Neutrophil (primary cell): ENCODE measurements around the gene GALNT9.

ENCODE experiments used
- H3K27ac ChIP-seq: fragments of 200-600 bp; sonication (generic); 2 replicates; pipeline ENCODE4 v1.5.1; 2016; ENCODE audit warnings: mild to moderate bottlenecking, moderate library complexity
- H3K27me3 ChIP-seq: fragments of 200-600 bp; sonication (generic); 2 replicates; pipeline ENCODE4 v1.6.0; 2016; ENCODE audit warnings: mild to moderate bottlenecking
- H3K36me3 ChIP-seq: fragments of 200-600 bp; sonication (generic); 2 replicates; pipeline ENCODE4 v1.5.1; 2017
- H3K4me1 ChIP-seq, 2 experiments: fragments of 200-600 bp in 1 of 2; sonication (generic) in 1 of 2; 1 replicate in 1 of 2; 2 replicates in 1 of 2; pipeline versions ENCODE4 v1.5.1 to v1.6.1; 2013 to 2016; ENCODE audit warnings: low read depth in 1 of 2, low read length in 1 of 2, mild to moderate bottlenecking in 1 of 2, moderate library complexity in 1 of 2; ENCODE audit not compliant: control insufficient read depth in 1 of 2, insufficient read depth in 1 of 2
- H3K4me3 ChIP-seq, 2 experiments: fragments of 200-600 bp in 1 of 2; sonication (generic) in 1 of 2; 1 replicate in 1 of 2; 2 replicates in 1 of 2; pipeline ENCODE4 v1.5.1; 2013 to 2016; ENCODE audit warnings: low read depth in 1 of 2, low read length in 1 of 2, mild to moderate bottlenecking in 1 of 2, moderate library complexity in 1 of 2
- H3K9me3 ChIP-seq: fragments of 200-600 bp; sonication (generic); 2 replicates; pipeline ENCODE4 v1.5.1; 2016
- CTCF ChIP-seq: fragments of 200-600 bp; sonication (generic); IDR thresholded peaks from 2 replicates; pipeline ENCODE4 v1.5.1; 2016; ENCODE audit warnings: antibody characterized with exemption

The GALNT9 gene

DNA sequence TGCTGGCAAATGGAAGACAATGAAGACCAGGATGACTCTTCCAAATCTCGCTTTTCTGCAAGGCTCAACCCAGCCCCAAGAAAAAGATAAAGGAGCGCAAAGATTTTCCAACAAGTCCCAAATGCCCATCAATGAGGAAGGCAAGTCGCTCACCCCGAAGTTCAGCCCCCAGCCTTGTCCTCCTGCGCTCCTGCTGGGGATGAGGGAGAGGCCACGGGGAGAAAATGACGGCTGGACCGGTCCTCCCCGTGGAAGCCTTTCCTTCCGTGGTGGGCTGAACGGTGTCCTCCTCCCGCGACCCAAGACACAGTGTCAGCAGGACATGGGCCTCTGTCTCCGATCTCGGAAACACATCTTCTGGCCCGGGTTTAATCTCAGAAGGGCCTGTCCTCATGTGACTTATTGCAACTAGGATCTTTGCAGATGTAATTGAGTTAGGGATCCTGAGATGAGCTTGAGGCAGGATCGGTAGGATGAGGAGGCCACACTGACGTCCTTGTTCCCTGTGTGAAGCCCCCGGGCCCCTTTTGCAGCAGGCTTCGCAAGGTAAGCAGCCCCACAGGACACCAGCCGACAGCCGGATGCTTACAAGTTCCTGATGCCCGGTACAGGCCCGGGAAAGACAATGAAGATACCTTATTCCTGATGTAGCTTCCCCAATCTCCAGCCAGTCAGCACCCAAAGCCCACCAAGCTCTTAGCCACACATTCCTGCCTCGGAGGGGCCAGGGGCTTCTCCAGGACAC is 64.2 kb downstream of the GALNT9 start:
- no peaks in the 10 kb centered on the region for H3K27me3 ChIP-seq
- TF ChIP-seq CTCF: no peak

GRCh38 chr12:132264086-132265010 is 65.0 kb downstream of the GALNT9 start:
- no peaks in the 10 kb centered on the region for H3K9me3 ChIP-seq
- H3K4me1 ChIP-seq: no peaks in the 10 kb centered on the region
- TF ChIP-seq CTCF: no peak
- no peaks in the 10 kb centered on the region for H3K36me3 ChIP-seq
- H3K27me3 ChIP-seq: no peaks in the 10 kb centered on the region
- H3K27ac ChIP-seq: no peak overlapping the region
- H3K4me3 ChIP-seq: no peak overlapping the region

More for the DNA sequence above, 64.2 kb downstream of the GALNT9 start:
- Histone ChIP-seq H3K27ac (no peak overlapping the region), H3K4me3 (no peak overlapping the region), H3K9me3 (no peaks in the 10 kb centered on the region), H3K36me3 (no peaks in the 10 kb centered on the region), H3K4me1 (no peaks in the 10 kb centered on the region)

GRCh38 chr12:132263451-132264049 is 65.8 kb downstream of the GALNT9 start:
- H3K27ac ChIP-seq: no peak overlapping the region
- no peaks in the 10 kb centered on the region for H3K9me3 ChIP-seq
- no peaks in the 10 kb centered on the region for H3K4me1 ChIP-seq
- no peaks in the 10 kb centered on the region for H3K27me3 ChIP-seq
- H3K4me3 ChIP-seq: no peak overlapping the region
- no peak for TF ChIP-seq CTCF
- H3K36me3 ChIP-seq: no peaks in the 10 kb centered on the region

- no peak overlapping the region for H3K27ac ChIP-seq
- no peaks in the 10 kb centered on the region for H3K4me1 ChIP-seq
- no peak overlapping the region for H3K4me3 ChIP-seq
- TF ChIP-seq CTCF: no peak
- H3K27me3 ChIP-seq: no peaks in the 10 kb centered on the region
- H3K9me3 ChIP-seq: no peaks in the 10 kb centered on the region
- no peaks in the 10 kb centered on the region for H3K36me3 ChIP-seq
These were observed 66.4 kb downstream of the GALNT9 start for GRCh38 chr12:132263061-132263360.

GRCh38 chr12:132262256-132263060 is 66.9 kb downstream of the GALNT9 start:
- no peak overlapping the region for H3K27ac ChIP-seq
- H3K9me3 ChIP-seq: no peaks in the 10 kb centered on the region
- H3K4me1 ChIP-seq: no peaks in the 10 kb centered on the region
- no peaks in the 10 kb centered on the region for H3K27me3 ChIP-seq
- H3K36me3 ChIP-seq: no peaks in the 10 kb centered on the region
- no peak for TF ChIP-seq CTCF
- H3K4me3 ChIP-seq: no peak overlapping the region
